ENCODE data around the gene CCDC7.
"Not testable (repeated sequence)": the region's sequence is repeated elsewhere in the genome, so short reads cannot be mapped to it uniquely, and the experiment has no call there.

CCDC7 gene

DNA sequence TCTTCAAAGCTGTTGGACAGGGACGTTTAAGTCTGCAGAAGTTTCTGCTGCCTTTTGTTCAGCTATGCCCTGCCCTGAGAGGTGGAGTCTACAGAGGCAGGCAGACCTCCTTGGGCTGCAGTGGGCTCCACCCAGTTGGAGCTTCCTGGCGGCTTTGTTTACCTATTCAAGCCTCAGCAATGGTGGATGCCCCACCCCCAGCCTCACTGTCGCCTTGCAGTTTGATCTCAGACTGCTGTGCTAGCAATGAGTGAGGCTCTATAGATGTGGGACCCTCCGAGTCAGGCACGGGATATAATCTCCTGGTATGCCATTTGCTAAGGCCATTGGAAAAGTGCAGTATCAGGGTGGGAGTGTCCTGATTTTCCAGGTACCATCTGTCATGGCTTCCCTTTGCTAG, 152.1 kb downstream of the CCDC7 start:
- DNase-seq: not testable (repeated sequence)

- DNase-seq: no peak
Measured at GRCh38 chr10:32600317-32600716, 154.4 kb downstream of the CCDC7 start.

- DNase-seq: not testable (repeated sequence)
Measured at GRCh38 chr10:32601562-32601961, 155.6 kb downstream of the CCDC7 start.

- no peak for DNase-seq
Measured at GRCh38 chr10:32605787-32606186, 159.8 kb downstream of the CCDC7 start.

DNA sequence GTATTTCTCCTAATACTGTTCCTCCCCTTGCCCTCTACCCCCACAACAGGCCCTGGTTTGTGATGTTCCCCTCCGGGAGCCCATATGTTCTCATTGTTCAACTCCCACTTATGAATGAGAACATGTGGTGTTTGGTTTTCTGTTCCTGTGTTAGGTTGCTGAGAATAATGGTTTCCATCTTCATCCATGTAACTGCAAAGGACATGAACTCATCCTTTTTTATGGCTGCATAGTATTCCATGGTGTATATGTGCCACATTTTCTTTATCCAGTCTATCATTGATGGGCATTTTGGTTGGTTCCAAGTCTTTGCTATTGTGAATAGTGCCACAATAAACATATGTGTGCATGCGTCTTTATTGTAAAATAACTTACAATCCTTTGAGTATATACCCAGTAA, 164.6 kb downstream of the CCDC7 start:
- not testable (repeated sequence) for DNase-seq

GRCh38 chr10:32616438-32616837, 170.5 kb downstream of the CCDC7 start:
- DNase-seq: no peak

- no peak for DNase-seq
Measured at GRCh38 chr10:32618482-32618881, 172.5 kb downstream of the CCDC7 start.

DNA sequence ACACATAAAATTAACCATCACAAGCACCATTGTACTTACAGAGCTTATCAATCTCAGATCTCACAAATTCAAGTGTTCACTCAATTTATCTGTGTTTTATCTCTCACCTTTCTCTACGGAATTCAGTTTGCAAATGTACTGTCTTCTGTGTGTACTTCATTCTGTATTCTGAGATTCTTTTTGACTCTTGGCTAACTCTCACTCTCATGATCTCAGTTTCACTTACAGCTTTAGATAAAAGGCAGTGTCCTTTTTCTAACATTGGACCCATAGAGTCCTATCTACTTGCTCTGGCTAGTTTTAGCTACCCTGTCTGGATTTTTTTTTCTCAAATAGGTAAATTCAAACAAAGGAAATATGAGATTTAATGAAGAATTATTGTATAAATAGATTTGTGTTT, 176.0 kb downstream of the CCDC7 start:
- no peak for DNase-seq

GRCh38 chr10:32622409-32622808, 176.5 kb downstream of the CCDC7 start:
- DNase-seq: no peak

DNA sequence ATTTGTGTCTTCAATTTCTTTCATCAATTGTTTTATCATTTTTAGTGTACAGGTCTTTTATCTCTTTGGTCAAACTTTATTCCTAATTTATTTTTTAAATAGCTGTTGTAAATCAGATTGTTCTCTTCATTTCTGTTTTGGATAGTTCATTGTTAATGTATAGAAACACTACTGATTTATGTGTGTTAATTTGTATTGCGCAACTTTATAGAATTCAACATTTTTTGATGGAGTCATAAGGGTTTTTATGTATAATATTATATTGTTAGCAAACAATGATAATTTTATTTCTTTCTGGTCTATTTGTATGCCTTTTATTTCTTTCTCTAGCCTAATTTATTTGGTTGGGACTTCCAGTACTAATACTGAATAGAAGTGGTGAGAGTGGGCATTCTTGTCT, 181.2 kb downstream of the CCDC7 start:
- no peak for DNase-seq

- DNase-seq: no peak
Measured at GRCh38 chr10:32629910-32630309, 184.0 kb downstream of the CCDC7 start.

GRCh38 chr10:32646535-32646934, 200.6 kb downstream of the CCDC7 start:
- DNase-seq: no peak

- DNase-seq: no peak
Measured at GRCh38 chr10:32650246-32650655, 204.3 kb downstream of the CCDC7 start.

GRCh38 chr10:32657430-32657829, 211.5 kb downstream of the CCDC7 start:
- DNase-seq: not testable (repeated sequence)

- no peak for DNase-seq
Measured at GRCh38 chr10:32661346-32661745, 215.4 kb downstream of the CCDC7 start.

DNA sequence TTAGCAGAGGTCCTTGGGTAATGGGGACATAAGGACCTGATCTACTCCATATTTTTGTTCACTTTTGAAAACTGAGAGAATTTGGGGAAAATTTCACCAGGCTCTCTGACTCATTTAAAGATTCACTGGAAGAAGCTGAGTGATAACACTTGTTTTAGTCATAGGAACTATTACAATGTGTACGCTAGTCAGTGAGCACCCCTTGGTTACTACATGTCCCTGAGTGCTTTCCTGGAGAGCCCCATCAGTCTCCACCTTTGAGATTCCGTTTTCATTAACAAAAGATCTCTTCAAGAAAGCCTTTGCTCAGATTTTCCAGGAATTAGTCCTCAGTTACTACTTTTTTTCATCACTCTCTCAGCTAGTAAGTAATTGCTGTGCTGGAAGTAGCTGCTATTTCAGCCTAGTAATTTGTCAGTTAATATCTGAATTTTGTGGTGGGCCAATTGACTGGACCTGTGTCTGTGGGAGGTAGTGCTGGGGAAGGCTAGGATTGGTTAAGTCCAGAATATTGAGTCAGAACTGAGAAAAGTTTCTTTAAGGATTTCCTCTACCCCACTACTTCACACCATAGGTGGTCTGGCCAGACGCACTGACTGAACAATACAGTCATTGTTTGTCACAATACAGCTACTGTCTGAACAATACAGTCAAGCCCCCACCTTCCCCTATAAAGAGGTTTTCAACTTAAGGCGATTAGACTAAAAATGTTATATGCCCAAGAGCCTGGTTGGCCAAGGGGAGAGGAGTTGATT, 235.0 kb downstream of the CCDC7 start:
- no peak for DNase-seq

DNA sequence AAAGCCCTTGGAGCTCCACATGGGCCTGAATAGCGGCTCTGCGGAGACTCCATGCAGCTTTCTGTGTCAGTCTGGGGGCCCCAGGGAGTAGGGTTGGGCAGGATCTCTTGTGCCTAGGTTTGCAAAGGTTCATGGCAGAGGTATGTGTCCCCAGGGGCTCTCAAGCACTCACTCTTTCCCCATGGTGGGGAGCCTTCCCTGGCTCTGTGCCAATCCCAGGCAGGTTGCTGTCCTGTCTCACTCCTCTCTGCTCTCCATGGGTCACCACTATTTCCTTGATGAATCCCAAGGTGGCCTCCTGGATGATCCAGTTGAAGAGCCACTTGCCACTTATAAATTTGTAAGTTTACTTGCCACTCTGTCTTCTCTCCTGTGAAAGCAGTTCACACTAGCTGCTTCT, 238.4 kb downstream of the CCDC7 start:
- no peak for DNase-seq

DNA sequence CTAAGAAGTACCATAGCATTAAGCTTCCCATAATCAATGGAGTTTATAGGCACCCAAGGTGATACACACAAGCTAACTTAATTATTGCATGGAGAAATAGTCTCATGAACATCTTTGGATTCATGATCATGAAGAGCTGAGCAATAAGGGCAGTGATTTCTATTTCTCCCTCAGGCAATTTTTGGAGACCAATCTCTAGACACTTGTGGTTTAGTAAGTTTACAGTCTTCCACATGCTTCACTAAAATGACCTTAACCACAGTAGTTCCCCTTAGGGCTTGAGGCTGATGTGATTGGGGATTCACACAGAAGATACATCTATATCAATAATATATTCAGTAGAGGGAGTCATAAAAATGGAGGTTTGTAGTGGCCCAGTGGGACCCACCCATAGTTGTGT, 241.2 kb downstream of the CCDC7 start:
- DNase-seq: no peak

GRCh38 chr10:32687546-32687945, 241.6 kb downstream of the CCDC7 start:
- DNase-seq: no peak

- no peak for DNase-seq
Measured at GRCh38 chr10:32692174-32692573, 246.2 kb downstream of the CCDC7 start.

DNA sequence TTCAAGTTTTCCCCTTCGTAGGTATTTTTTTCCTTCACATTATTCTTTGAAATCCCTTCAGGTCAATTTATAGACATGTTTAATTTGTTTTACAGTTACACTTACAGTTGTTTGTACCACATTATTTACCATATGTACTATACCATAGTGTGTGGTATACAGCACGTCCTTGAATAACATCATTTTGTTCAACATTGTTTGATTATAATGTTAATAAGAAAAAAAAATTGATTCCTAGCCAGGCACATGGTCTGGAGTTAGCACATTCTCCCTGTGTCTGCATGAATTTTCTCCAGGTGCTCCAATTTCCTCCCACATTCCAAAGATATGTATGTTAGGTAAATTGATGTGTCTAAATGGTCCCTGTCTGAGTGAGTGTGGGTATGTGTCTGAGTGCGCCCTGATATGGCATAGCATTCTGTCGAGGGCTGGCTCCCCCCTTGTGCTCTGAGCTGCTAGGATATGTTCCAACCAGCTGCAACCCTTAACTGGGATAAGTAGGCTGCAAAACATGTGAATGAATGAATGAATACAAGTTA, 247.6 kb downstream of the CCDC7 start:
- DNase-seq: no peak

DNA sequence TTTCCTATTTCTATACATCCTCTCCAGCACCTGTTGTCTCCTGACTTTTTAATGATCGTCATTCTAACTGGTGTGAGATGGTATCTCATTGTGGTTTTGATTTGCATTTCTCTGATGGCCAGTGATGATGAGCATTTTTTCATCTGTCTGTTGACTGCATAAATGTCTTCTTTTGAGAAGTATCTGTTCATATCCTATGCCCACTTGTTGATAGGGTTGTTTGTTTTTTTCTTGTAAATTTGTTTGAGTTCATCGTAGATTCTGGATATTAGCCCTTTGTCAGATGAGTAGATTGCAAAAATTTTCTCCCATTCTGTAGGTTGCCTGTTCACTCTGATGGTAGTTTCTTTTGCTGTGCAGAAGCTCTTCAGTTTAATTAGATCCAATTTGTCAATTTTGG, 253.7 kb downstream of the CCDC7 start:
- not testable (repeated sequence) for DNase-seq

DNA sequence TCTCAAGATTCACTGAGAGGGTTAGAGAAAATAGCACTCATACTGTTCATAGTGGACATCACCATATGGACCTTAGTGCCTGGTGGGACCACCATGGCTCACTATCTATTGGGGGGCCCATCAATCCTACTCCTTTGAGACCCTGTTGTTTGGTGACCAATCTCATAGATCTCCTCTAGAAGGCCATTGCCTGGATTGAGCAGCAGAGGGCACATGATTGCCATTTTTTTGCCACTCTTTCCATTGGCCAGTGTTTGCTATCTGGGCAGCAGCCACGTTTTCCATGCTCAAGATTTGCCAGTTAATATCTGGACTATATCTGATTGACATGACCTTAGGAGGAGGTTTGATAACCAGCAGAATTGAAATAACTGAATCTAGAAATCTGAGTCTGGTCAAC, 267.6 kb downstream of the CCDC7 start:
- no peak for DNase-seq

- no peak for DNase-seq
Measured at GRCh38 chr10:32731527-32731926, 285.6 kb downstream of the CCDC7 start.

GRCh38 chr10:32738958-32739357, 293.0 kb downstream of the CCDC7 start:
- DNase-seq: no peak

All from GF-D8 (cell line).